SK-N-SH treated with all-trans-retinoic acid at 6 μM for 48 hours (cell line): ENCODE measurements around the gene HMSD.

Experiments used
- ATAC-seq: fragments of 200-7000 bp; cut with Tn5 transposase; 3 replicates; pipeline ENCODE4 v1.9.1; 2020; ENCODE audit warnings: mild to moderate bottlenecking, moderate library complexity
- BACH2 ChIP-seq: fragments of 250-450 bp; sonication (Bioruptor Pico); IDR thresholded peaks from 2 replicates; pipeline ENCODE4 v1.9.0; 2021; ENCODE audit warnings: mild to moderate bottlenecking, borderline replicate concordance
- CSDC2 ChIP-seq: fragments of 250-450 bp; sonication (Bioruptor Pico); IDR thresholded peaks from 2 replicates; pipeline ENCODE4 v1.5.0; 2020; ENCODE audit warnings: mild to moderate bottlenecking, moderate library complexity
- ISL1 ChIP-seq: fragments of 250-450 bp; sonication (Bioruptor Pico); IDR thresholded peaks from 2 replicates; pipeline ENCODE4 v2.1.2; 2022; ENCODE audit warnings: mild to moderate bottlenecking, moderate library complexity
- OSR1 ChIP-seq: fragments of 250-450 bp; sonication (Bioruptor Pico); IDR thresholded peaks from 2 replicates; pipeline ENCODE4 v1.8.0; 2022; ENCODE audit warnings: moderate library complexity, mild to moderate bottlenecking, inconsistent platforms
- PPARA ChIP-seq: fragments of 250-450 bp; sonication (Bioruptor Pico); IDR thresholded peaks from 2 replicates; pipeline ENCODE4 v1.5.0; 2020; ENCODE audit warnings: mild to moderate bottlenecking, borderline replicate concordance
- SNAI2 ChIP-seq: fragments of 250-450 bp; sonication (Bioruptor Pico); IDR thresholded peaks from 2 replicates; pipeline ENCODE4 v1.5.0; 2020; ENCODE audit warnings: mild to moderate bottlenecking, moderate library complexity
- TCF4 ChIP-seq: fragments of 250-450 bp; sonication (Bioruptor Pico); IDR thresholded peaks from 2 replicates; pipeline ENCODE4 v1.8.0; 2021; ENCODE audit warnings: mild to moderate bottlenecking, moderate library complexity, borderline replicate concordance
- TOX ChIP-seq: fragments of 250-450 bp; sonication (Bioruptor Pico); IDR thresholded peaks from 2 replicates; pipeline ENCODE4 v1.8.0; 2021; ENCODE audit warnings: mild to moderate bottlenecking, moderate library complexity, borderline replicate concordance
- ZC3H10 ChIP-seq: fragments of 250-450 bp; sonication (Bioruptor Pico); IDR thresholded peaks from 2 replicates; pipeline ENCODE4 v1.5.1; 2021; ENCODE audit warnings: mild to moderate bottlenecking, moderate library complexity
- ZFP30 ChIP-seq: fragments of 450-650 bp; formaldehyde crosslinking; IDR thresholded peaks from 2 replicates; pipeline ENCODE4 v1.5.0; 2022; ENCODE audit warnings: mild to moderate bottlenecking, moderate library complexity
- ZNF565 ChIP-seq: fragments of 450-650 bp; formaldehyde crosslinking; conservative IDR thresholded peaks from 2 replicates; pipeline ENCODE4 v1.5.0; 2020; ENCODE audit warnings: low read depth, mild to moderate bottlenecking, moderate library complexity
- ZNF70 ChIP-seq: fragments of 450-650 bp; formaldehyde crosslinking; IDR thresholded peaks from 2 replicates; pipeline ENCODE4 v1.5.0; 2020; ENCODE audit warnings: mild to moderate bottlenecking, moderate library complexity
- ZNF8 ChIP-seq: fragments of 450-650 bp; formaldehyde crosslinking; IDR thresholded peaks from 2 replicates; pipeline ENCODE4 v1.5.0; 2020; ENCODE audit warnings: mild to moderate bottlenecking, moderate library complexity
- TF ChIP-seq, protein P1 (sequence below): fragments of 250-450 bp; sonication (Bioruptor Pico); IDR thresholded peaks from 2 replicates; pipeline ENCODE4 v1.5.1; 2020; ENCODE audit warnings: low read depth, mild to moderate bottlenecking, moderate library complexity
- TF ChIP-seq, protein P2 (sequence below): fragments of 250-450 bp; sonication (Bioruptor Pico); IDR thresholded peaks from 2 replicates; pipeline ENCODE4 v1.5.0; 2020; ENCODE audit warnings: mild to moderate bottlenecking, moderate library complexity
- TF ChIP-seq, protein P3 (sequence below): fragments of 250-450 bp; sonication (Bioruptor Pico); IDR thresholded peaks from 2 replicates; pipeline ENCODE4 v1.5.1; 2021; ENCODE audit warnings: mild to moderate bottlenecking, moderate library complexity
- TF ChIP-seq, protein P4 (sequence below): fragments of 250-450 bp; sonication (Bioruptor Pico); IDR thresholded peaks from 2 replicates; pipeline ENCODE4 v1.8.0; 2020; ENCODE audit warnings: mild to moderate bottlenecking, moderate library complexity, borderline replicate concordance

The HMSD gene

GRCh38 chr18:63963615-63964256 lies 14.6 kb downstream of the HMSD start (continued):
- TF ChIP-seq, protein P1, sequence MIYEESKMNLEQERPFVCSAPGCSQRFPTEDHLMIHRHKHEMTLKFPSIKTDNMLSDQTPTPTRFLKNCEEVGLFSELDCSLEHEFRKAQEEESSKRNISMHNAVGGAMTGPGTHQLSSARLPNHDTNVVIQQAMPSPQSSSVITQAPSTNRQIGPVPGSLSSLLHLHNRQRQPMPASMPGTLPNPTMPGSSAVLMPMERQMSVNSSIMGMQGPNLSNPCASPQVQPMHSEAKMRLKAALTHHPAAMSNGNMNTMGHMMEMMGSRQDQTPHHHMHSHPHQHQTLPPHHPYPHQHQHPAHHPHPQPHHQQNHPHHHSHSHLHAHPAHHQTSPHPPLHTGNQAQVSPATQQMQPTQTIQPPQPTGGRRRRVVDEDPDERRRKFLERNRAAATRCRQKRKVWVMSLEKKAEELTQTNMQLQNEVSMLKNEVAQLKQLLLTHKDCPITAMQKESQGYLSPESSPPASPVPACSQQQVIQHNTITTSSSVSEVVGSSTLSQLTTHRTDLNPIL: no peak
- TF ChIP-seq TOX (CRISPR knock-in tag): no peak
- TF ChIP-seq ZNF8 (CRISPR knock-in tag): no peak
- TF ChIP-seq OSR1 (CRISPR knock-in tag): no peak
- TF ChIP-seq TCF4: no peak
- TF ChIP-seq, protein P2, sequence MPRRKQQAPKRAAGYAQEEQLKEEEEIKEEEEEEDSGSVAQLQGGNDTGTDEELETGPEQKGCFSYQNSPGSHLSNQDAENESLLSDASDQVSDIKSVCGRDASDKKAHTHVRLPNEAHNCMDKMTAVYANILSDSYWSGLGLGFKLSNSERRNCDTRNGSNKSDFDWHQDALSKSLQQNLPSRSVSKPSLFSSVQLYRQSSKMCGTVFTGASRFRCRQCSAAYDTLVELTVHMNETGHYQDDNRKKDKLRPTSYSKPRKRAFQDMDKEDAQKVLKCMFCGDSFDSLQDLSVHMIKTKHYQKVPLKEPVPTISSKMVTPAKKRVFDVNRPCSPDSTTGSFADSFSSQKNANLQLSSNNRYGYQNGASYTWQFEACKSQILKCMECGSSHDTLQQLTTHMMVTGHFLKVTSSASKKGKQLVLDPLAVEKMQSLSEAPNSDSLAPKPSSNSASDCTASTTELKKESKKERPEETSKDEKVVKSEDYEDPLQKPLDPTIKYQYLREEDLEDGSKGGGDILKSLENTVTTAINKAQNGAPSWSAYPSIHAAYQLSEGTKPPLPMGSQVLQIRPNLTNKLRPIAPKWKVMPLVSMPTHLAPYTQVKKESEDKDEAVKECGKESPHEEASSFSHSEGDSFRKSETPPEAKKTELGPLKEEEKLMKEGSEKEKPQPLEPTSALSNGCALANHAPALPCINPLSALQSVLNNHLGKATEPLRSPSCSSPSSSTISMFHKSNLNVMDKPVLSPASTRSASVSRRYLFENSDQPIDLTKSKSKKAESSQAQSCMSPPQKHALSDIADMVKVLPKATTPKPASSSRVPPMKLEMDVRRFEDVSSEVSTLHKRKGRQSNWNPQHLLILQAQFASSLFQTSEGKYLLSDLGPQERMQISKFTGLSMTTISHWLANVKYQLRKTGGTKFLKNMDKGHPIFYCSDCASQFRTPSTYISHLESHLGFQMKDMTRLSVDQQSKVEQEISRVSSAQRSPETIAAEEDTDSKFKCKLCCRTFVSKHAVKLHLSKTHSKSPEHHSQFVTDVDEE: no peak
- no peak for TF ChIP-seq SNAI2 (CRISPR knock-in tag)
- TF ChIP-seq, protein P3, sequence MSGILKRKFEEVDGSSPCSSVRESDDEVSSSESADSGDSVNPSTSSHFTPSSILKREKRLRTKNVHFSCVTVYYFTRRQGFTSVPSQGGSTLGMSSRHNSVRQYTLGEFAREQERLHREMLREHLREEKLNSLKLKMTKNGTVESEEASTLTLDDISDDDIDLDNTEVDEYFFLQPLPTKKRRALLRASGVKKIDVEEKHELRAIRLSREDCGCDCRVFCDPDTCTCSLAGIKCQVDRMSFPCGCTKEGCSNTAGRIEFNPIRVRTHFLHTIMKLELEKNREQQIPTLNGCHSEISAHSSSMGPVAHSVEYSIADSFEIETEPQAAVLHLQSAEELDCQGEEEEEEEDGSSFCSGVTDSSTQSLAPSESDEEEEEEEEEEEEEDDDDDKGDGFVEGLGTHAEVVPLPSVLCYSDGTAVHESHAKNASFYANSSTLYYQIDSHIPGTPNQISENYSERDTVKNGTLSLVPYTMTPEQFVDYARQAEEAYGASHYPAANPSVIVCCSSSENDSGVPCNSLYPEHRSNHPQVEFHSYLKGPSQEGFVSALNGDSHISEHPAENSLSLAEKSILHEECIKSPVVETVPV (CRISPR knock-in tag): no peak
- no peak for TF ChIP-seq ZNF565 (CRISPR knock-in tag)

DNA sequence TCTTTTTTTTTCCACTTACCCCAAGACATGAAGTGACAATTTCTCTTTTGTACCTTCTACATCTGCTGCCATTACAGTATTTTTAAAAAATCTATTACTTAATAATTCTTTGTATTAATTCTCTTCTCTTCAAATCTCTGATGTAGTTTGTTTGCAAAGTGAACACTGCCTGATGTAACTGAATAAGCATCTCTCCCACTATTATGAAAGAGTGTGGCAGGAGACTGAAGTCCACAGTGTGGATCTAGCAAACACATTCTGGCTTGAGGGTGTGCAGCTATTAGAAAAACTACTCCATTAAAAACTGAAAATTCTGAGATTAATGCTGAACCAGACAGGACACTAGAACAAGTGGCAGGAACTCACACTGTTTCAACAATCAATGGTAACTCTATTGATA lies 15.8 kb downstream of the HMSD start:
- no peak for TF ChIP-seq PPARA (CRISPR knock-in tag)
- no peak for TF ChIP-seq BACH2
- no peak for TF ChIP-seq ZNF8 (CRISPR knock-in tag)
- TF ChIP-seq ISL1 (CRISPR knock-in tag): no peak
- TF ChIP-seq, all 23 proteins: peak for 0
- ATAC-seq: no peak

DNA sequence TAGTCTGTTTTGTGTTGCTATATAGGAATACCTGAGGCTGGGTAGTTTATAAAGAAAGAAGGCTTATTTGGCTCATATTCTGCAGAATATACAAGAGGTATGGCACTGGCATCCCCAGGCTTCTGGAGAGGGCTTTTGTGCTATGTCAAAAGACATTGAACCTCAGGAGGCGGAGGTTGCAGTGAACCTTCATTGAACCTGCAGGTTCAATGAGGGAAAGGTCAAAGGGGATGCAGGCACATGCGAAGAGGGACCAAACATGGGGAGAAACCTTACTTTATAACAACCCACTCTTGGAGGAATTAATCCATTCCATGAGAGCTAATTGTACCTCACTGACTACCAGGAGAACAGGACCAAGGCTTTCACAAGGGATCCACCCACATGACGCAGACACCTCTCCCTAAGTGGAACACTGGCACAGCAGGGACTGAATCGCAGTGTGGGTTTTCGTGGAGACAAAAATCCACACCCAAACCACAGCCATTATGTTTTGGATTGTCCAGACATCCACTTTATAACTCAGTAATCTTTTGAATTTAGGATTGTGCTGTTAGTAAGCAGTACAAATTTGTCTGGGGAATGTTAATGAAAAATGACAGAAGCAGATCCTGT lies 16.7 kb downstream of the HMSD start:
- ATAC-seq: no peak
- no peak for TF ChIP-seq TOX (CRISPR knock-in tag)
- no peak for TF ChIP-seq ZNF70 (CRISPR knock-in tag)
- TF ChIP-seq, protein P4, sequence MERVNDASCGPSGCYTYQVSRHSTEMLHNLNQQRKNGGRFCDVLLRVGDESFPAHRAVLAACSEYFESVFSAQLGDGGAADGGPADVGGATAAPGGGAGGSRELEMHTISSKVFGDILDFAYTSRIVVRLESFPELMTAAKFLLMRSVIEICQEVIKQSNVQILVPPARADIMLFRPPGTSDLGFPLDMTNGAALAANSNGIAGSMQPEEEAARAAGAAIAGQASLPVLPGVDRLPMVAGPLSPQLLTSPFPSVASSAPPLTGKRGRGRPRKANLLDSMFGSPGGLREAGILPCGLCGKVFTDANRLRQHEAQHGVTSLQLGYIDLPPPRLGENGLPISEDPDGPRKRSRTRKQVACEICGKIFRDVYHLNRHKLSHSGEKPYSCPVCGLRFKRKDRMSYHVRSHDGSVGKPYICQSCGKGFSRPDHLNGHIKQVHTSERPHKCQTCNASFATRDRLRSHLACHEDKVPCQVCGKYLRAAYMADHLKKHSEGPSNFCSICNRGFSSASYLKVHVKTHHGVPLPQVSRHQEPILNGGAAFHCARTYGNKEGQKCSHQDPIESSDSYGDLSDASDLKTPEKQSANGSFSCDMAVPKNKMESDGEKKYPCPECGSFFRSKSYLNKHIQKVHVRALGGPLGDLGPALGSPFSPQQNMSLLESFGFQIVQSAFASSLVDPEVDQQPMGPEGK (CRISPR knock-in tag): no peak
- no peak for TF ChIP-seq ZNF565 (CRISPR knock-in tag)
- TF ChIP-seq, protein P3 (CRISPR knock-in tag): no peak
- no peak for TF ChIP-seq TCF4
- no peak for TF ChIP-seq SNAI2 (CRISPR knock-in tag)
- TF ChIP-seq ZFP30 (CRISPR knock-in tag): no peak
- no peak for TF ChIP-seq ZC3H10 (CRISPR knock-in tag)
- no peak for TF ChIP-seq CSDC2 (CRISPR knock-in tag)
- TF ChIP-seq, protein P2: no peak
